Body of pancreas (tissue), 4 donors: Measurements from ENCODE around the gene BRAP.

ENCODE experiments used
- CTCF ChIP-seq, 7 experiments: fragments of 450-650 bp in 4 of 7; fragments of 200-600 bp in 3 of 7; sonication (generic) in 3 of 7; IDR thresholded peaks; one replicate each; pipeline ENCODE4 v1.5.1; 2016 to 2019; ENCODE audit warnings: antibody characterized with exemption in 7 of 7
- POLR2A ChIP-seq, 3 donors: fragments of 450-650 bp; IDR thresholded peaks; one replicate each; pipeline ENCODE4 v1.6.1; 2016; ENCODE audit warnings: antibody characterized with exemption in 3 of 3, mild to moderate bottlenecking in 2 of 3

- no peak for TF ChIP-seq CTCF (IDR thresholded peaks at IDR 0.05)
- no peak for TF ChIP-seq POLR2A (IDR thresholded peaks at IDR 0.05)
These were observed 40.3 kb downstream of the BRAP start for GRCh38 chr12:111645433-111645832.
